HG03159 (cell line): ENCODE data around the gene KLHL20.
A peak's percentile ranks its signal among the peaks of the same experiment; 100 is the strongest.
"Not testable (repeated sequence)": the region's sequence is repeated elsewhere in the genome, so short reads cannot be mapped to it uniquely, and the experiment has no call there.

Experiments
- ATAC-seq: cut with Tn5 transposase; IDR thresholded peaks from one replicate; pipeline ENCODE4 v1.9.1; 2021; ENCODE audit warnings: mild to moderate bottlenecking, moderate library complexity; ENCODE audit not compliant: unreplicated experiment

KLHL20 gene, protein sequence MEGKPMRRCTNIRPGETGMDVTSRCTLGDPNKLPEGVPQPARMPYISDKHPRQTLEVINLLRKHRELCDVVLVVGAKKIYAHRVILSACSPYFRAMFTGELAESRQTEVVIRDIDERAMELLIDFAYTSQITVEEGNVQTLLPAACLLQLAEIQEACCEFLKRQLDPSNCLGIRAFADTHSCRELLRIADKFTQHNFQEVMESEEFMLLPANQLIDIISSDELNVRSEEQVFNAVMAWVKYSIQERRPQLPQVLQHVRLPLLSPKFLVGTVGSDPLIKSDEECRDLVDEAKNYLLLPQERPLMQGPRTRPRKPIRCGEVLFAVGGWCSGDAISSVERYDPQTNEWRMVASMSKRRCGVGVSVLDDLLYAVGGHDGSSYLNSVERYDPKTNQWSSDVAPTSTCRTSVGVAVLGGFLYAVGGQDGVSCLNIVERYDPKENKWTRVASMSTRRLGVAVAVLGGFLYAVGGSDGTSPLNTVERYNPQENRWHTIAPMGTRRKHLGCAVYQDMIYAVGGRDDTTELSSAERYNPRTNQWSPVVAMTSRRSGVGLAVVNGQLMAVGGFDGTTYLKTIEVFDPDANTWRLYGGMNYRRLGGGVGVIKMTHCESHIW

DNA sequence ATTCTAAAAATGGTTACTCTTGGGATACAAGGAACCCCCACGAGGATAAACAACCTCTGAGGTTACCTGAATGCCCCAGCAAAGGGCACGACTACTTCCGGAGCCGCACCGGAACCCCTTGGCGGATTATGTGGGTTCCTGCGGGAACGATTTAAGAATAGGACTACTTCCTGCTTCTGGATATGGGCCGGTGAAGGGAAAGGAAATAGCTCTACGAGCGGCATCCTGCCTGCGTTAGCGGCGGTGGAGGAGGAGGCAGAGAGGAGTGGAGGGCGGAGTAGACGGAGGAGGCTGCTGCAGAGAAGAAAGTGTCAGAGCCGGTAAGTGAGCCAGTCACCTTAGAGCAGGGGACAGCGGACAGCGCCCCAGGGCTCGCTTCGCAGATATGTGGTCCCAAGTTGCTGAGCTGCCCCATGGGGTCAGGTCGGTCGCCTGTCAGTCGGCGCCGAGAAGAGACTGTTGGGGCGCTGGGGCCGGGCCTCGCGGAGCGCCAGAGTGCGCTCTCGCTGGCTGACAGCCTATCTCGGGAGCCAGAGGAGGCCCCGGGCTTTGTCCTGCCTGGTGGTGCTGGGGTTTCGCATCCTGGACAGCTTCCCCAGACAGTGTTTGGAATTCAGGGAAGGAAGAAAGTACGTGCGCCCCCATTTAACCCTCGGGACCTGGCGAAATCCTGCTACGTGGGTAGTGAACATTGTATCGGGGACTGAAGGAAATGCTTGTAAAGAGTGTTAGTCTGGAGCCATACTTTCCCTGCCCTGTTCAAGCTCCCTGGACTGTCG is at the start of gene KLHL20:
KLHL20 (plus strand) TSS at position 223 of the 779 bp plus-strand sequence. CDS start 1,063 bp downstream, outside the sequence.
- ATAC-seq: peak; percentile 95

DNA sequence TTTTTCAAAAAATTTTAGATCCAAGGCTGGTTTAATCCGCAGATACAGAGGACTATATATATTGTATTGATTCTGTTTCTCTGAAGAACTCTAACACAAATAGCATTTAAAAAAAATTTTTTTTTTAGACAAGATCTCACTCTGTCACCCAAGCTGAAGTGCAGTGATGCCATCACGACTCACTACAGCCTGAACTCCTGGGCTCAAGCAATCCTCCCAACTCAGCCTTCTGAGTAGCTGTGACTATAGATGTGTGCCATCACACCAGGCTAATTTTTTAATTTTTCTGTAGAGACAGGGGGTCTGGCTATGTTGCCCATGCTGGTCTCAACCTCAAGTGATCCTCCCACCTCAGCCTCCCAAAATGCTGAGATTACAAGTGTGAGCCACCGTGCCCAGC is 48.1 kb upstream of the KLHL20 start:
- no peak for ATAC-seq

DNA sequence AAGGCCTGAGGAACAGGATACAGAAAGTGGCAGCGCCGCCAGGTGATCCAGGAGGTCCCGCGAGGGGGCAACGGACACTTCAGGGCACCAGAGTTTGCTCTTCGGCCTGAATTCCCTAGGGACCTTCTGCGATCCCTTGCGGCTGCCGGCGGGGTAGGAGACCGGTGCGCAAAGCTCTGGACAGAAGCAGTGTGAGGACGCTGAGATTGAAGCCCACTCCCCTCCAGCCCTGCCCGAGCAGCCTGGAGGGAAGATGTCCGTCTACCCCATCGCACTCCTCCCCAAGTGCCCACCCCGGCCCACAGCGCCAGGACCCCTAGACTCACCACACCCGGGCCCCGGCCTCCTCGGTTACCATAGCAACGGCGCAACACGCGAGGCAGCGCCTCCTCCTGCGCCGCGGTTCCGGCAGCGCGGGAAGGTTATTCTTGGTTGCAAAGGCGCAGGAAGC is 45.3 kb upstream of the KLHL20 start, which contains the start of gene ANKRD45:
ANKRD45 (minus strand) TSS at position 361 of the 451 bp plus-strand sequence. CDS start 10,433 bp downstream, outside the sequence.
- ATAC-seq: no peak

DNA sequence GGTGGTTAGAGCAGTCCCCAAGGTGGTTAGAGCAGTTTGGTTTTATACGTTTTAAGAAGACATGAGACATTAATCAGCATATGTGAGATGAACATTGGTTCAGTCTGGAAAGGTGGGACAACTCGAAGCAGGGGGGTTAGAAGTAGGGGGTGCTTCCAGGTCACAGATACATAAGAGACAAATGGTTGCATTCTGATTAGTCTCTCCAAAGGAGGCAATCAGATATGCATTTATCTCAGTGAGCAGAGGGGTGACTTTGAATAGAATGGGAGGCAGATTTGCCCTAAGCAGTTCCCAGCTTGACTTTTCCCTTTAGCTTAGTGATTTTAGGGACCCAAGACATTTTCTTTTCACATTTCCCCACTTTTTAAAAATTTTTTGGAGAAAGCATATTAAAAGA is 40.3 kb upstream of the KLHL20 start:
- not testable (repeated sequence) for ATAC-seq

DNA sequence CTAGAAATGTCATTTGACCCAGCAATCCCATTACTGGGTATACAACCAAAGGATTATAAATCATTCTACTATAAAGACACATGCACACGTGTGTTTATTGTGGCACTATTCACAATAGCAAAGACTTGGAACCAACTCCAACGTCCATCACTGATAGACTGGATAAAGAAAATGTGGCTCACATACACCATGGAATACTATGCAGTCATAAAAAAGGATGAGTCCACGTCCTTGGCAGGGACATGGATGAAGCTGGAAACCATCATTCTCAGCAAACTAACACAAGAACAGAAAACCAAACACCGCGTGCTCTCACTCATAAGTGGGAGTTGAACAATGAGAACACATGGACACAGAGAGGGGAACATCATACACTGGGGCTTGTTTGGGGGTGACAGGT is 34.6 kb upstream of the KLHL20 start:
- not testable (repeated sequence) for ATAC-seq

DNA sequence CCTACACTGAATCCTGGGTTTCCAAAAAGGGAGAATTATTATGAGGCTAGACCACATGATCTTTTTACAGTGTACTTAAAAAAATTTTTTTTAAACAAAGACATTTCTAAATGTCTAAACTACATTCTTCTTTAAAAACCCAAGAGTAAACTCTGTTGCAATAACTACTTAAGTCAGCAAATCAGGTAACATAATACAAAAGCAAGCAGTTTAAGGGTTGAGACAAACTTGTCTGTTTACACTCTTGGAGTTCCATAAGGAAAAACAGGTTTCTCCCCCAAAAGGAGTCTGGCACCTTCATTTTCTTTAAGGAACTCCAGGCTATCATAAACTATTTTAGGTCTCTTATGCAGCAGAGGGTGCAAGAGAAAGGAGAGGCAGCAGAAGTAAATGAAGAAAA is 32.6 kb upstream of the KLHL20 start:
- ATAC-seq: no peak

DNA sequence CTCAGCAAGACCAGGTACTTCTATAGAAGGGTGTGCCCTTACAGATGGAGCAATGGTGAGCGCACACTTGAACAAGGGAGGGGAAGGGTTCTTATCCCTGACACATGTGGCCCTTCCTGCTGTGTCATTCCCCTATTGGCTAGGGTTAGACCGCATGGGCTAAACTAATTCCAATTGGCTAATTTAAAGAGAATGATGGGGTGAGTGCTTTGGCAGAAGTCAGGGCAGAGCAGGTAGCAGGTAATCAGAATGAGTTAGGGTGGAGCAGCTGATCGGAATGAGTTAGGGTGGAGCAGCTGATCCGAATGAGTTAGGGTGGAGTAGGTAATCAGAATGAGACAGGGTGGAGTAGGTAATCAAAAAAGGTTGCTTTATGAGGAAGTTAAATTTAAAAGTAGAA is 30.9 kb upstream of the KLHL20 start:
- ATAC-seq: not testable (repeated sequence)

DNA sequence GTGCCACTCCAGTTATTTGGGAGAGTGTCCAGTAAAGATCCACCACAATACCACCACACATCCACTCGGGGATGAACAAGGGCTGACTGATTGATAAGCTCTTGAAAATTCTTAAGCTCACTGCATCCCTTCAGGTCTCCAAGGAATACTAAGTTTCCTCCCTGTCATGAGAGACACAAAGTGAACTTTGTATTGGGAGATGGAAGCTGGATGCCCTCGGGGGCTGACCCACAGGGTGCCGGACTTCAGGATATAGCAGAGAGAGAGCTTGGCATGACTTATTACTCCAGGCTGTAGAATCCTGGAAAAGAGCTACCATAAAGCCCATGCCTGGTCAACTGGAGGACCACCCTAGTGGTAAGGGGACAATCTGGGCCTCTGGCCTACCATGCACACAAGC is 29.7 kb upstream of the KLHL20 start:
- ATAC-seq: not testable (repeated sequence)

DNA sequence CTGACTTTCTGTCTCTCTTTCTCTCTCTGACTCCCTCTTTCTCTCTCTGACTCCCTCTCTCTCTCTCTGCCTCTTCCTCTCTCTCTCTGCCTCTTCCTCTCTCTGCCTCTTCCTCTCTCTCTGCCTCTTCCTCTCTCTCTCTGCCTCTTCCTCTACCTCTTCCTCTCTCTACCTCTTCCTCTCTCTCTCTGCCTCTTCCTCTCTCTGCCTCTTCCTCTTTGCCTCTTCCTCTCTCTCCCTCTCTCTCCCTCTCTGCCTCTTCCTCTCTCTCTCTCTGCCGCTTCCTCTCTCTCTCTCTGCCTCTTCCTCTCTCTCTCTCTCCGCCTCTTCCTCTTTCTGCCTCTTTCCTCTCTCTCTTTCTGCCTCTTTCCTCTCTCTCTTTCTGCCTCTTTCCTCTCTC is 26.5 kb upstream of the KLHL20 start:
- no peak for ATAC-seq

DNA sequence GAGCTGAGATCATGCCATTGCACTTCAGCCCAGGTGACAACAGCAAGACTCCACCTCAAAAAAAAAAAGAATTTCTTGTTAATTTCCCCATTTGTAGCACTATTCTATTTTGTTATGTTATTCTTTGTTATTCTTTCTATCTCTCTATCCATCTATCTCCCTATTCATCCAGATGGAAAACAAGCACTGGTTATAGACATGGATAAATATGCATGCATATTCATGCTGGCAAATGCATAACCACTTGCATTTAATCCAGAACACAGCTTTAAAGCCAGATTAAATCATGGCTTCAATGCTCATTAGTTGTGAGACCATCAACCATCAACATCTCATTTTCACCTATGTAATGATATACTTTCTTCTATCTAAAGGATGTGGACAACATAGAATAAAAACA is 21.5 kb upstream of the KLHL20 start:
- ATAC-seq: no peak

DNA sequence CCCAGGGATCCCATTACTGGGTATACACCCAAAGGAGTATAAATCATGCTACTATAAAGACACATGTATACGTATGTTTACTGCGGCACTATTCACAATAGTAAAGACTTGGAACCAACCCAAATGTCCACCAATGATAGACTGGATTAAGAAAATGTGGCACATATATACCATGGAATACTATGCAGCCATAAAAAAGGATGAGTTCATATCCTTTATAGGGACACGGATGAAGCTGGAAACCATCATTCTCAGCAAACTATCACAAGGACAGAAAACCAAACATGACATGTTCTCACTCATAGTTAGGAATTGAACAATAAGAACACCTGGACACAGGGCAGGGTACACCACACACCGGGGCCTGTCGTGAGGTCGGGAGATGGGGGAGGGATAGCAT is 13.5 kb upstream of the KLHL20 start:
- ATAC-seq: not testable (repeated sequence)

DNA sequence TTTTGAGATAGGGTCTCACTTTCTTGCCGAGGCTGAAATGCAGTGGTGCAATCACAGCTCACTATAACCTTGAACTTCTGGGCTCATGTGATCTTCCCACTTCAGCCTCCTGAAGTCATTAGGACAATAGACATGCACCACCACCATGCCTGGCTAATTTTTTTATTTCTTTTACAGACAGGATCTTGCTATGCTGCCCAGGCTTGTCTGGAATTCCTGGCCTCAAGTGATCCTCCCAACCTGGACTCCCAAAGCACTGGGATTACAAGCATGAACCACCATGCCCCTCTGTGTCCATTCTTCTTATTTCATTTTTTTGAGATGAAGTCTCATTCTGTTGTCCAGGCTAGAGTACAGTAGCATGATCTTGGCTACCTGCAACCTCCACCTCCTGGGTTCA is 12.0 kb upstream of the KLHL20 start:
- ATAC-seq: no peak

DNA sequence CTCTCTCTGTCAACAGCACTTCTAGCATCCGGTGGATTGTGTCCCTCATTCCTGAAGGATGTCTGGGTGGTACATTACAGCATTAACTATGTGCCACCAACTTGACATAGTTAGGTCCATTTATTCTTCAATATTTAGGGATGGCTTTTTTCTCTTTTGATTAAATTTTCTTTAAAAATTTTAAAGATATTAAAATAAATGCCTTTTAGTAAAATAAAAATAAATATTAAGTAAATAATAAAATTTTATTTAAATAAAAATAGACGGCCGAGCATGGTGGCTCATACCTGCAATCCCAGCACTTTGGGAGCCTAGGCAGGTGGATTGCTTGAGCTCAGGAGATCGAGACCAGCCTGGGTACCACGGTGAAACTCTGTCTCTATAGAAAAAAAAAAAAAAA is 9.7 kb upstream of the KLHL20 start:
- no peak for ATAC-seq

DNA sequence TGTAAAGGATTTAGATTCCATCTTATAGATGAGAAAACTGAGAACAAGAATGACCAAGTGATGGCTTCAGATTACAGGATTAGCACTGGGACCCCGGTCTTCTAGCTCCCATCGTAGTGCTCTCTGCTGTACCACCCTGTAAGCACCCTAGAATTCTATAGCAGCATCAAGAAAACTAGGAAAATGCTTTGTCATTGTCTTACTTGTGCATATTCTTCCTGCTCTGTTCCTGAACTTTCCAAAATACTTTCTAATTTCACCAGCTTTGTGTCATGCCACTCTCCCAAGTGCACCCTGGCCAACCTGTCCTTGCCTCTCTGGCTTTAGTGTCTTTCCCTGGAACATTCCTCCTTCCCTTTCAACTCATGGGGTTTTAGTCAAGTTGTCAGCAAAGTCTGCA is 6.0 kb upstream of the KLHL20 start:
- no peak for ATAC-seq

DNA sequence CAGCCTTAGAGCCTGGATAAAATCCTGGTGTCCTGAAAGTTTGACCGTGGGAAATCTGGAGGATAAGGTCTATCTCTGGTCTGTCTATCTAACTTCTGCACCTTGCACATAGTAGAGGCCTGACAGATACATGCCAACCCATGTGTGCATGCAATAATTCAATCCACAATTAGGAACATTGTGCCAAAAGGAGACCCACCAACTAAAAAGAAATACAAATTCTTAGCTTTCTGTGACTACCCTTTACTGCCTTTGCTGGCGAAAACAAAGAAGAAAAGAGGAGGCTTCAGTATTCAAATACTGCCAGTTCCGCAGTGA is 381 bp upstream of the KLHL20 start:
- no peak for ATAC-seq

DNA sequence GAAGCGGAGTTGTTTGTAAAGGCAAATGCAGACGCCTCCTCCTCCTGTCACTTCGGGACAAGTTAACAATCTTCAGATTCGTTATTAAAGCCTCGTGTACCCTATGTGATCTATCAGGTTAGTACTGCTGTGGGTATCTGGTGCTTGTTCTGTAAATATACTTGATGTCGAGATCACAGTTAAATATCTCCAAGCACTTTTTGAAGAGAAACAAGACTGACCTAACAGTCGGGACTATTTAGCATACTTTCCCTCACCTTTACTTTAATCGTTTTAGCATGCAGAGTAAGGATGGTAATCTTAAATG is 710 bp downstream of the KLHL20 start:
- ATAC-seq: no peak

DNA sequence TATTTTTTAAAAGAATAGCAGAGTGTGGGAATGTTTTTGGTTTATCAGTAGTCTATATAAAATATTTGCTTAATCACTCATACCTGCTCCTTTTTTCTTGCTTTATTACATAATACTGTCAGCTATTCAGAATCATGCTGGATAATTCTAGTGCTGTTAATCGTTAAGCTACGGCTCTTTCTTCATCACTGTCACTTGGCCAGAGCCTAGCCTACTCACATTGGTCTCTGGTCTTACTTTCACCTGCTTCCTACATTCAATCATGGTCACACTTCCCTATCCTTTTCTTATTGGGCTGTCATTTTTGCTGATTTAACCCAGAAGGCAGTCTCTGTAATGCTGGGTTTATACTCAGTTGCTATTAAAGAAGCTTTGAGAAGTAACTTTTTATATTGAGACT is 2.5 kb downstream of the KLHL20 start:
- ATAC-seq: no peak

DNA sequence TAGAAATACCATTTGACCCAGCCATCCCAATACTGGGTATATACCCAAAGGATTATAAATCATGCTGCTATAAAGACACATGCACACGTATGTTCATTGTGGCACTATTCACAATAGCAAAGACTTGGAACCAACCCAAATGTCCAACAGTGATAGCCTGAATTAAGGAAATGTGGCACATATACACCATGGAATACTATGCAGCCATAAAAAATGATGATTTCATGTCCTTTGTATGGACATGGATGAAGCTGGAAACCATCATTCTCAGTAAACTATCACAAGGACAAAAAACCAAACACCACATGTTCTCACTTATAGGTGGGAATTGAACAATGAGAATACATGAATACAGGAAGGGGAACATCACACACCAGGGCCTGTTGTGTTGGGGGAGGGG is 16.6 kb downstream of the KLHL20 start:
- not testable (repeated sequence) for ATAC-seq

DNA sequence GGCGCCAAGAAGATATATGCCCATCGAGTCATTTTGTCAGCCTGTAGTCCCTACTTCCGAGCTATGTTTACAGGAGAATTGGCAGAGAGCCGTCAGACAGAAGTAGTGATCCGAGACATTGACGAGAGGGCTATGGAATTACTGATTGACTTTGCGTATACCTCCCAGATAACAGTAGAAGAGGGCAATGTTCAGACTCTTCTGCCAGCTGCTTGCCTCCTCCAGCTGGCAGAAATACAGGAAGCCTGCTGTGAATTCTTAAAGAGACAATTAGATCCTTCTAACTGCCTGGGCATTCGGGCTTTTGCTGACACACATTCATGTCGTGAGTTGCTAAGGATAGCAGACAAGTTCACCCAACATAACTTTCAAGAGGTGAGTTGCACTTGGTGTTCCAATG is 19.1 kb downstream of the KLHL20 start:
- ATAC-seq: no peak

DNA sequence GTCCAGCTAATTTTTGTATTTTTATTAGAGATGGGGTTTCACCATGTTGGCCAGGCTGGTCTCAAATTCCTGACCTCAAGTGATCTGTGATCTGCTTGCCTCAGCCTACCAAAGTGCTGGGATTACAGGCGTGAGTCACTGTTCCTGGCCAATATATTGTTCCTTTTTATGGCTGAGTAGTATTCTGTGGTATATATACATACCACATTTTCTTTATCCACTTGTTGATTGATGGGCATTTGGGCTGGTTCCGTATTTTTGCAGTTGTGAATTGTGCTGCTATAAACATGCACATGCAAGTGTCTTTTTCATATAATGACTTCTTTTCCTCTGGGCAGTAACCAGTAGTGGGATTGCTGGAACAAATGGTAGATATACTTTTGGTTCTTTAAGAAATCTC is 21.3 kb downstream of the KLHL20 start:
- not testable (repeated sequence) for ATAC-seq

DNA sequence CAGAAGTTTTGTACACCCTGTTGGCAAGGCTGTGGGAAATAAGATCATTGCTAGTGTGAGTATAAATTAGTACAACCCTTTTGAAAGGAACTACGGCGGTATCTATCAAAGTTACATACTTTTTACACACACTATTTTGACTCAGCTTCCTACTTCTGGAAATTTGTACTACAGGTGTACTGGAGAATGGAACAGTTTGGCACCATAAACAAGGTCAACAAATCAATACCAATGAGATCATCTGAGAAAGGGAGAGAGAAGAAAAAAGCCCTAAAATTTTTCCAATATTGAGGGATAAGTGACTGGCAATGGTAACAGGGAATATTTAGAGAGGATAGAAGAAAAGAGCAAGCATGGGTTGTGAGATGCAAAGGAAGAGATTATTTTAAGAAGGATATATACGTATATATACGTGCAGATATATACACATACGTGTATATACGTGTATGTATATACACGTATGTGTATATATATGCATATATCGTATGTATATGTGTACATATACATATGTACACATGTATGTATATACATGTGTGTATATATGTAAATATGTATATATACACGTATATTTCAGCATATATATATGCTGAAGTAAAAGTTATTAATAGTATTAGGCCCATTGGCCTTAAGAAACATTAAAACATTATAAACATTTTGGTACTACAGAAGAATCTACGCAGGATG is 27.6 kb downstream of the KLHL20 start:
- ATAC-seq: no peak
